K562 (cell line): ENCODE results near the gene MRPL33. TPM values are rescaled to one million over a fixed set of nuclear protein-coding genes. Genes with fewer than 3 reads are reported as not detected.

ENCODE experiments used
- ATAC-seq: fragments of 200-7000 bp; cut with Tn5 transposase; 3 replicates; pipeline ENCODE4 v1.9.1; 2020; ENCODE audit warnings: moderate library complexity
- BruUV-seq: library from RNA; stranded (reverse); fragments of 400-500 nt; replicated peaks from 2 replicates; lab custom pipeline; 2021; lab: Mats Ljungman, UMichigan
- CTCF ChIA-PET: fragments of 300-600 bp; formaldehyde crosslinking; extraction: SDS; loops from one replicate; lab custom pipeline; 2021; ENCODE audit warnings: low intra/inter-chr PET ratio; lab: Yijun Ruan, JAX
- POLR2A ChIA-PET: fragments of 300-600, 350-650 bp; sonication (Branson Sonifier 250); formaldehyde crosslinking; extraction: SDS; loops from one replicate; lab custom pipeline; 2021; ENCODE audit warnings: antibody characterized with exemption, inconsistent platforms; lab: Yijun Ruan, JAX
- DNase-seq, 4 experiments: peaks; one replicate each; pipeline versions ENCODE4 v3.0.0 to v3.0.0-alpha.2; 2011 to 2018; ENCODE audit warnings: low spot score in 3 of 4, mixed read lengths in 3 of 4; ENCODE audit errors: extremely low read depth in 1 of 4
- FAIRE-seq: peaks from 2 replicates; lab custom pipeline; 2011; peaks lifted over from hg19 to GRCh38; lab: Jason Lieb, UNC
- H2AFZ ChIP-seq: 2 replicates; pipeline ENCODE4 v1.6.0; 2011; ENCODE audit warnings: low read depth, low read length, control low read depth, inconsistent platforms
- H3K27ac ChIP-seq: fragments of 200-600 bp; 3 replicates; pipeline ENCODE4 v1.8.0; 2011; ENCODE audit warnings: low read depth, mild to moderate bottlenecking, control low read depth, inconsistent platforms, low read length, moderate library complexity, mixed read lengths; ENCODE audit errors: extremely low read depth
- H3K27me3 ChIP-seq, 2 experiments: fragments of 300-600 bp in 1 of 2; 2 replicates in 1 of 2; 3 replicates in 1 of 2; pipeline versions ENCODE4 v1.6.0 to v1.8.0; 2011; ENCODE audit warnings: inconsistent platforms in 2 of 2, low read length in 2 of 2, mild to moderate bottlenecking in 1 of 2, mixed read lengths in 1 of 2, moderate library complexity in 1 of 2; ENCODE audit not compliant: control insufficient read depth in 2 of 2, insufficient read depth in 2 of 2
- H3K36me3 ChIP-seq: fragments of 300-600 bp; 3 replicates; pipeline ENCODE4 v1.8.0; 2011; ENCODE audit warnings: mild to moderate bottlenecking, low read length, inconsistent platforms; ENCODE audit not compliant: control insufficient read depth, insufficient read depth
- H3K4me1 ChIP-seq, 2 experiments: fragments of 200-600 bp in 1 of 2; replicated peaks in 1 of 2; 2 replicates in 1 of 2; 3 replicates in 1 of 2; pipeline versions ENCODE4 v1.5.1 to v1.8.0; 2011; ENCODE audit warnings: inconsistent platforms in 2 of 2, low read length in 2 of 2, mild to moderate bottlenecking in 1 of 2, mixed read lengths in 1 of 2, moderate library complexity in 1 of 2; ENCODE audit not compliant: control insufficient read depth in 2 of 2, insufficient read depth in 2 of 2
- H3K4me2 ChIP-seq: 2 replicates; pipeline ENCODE4 v1.6.1; 2011; ENCODE audit warnings: low read length, control low read depth, inconsistent platforms, mixed read lengths; ENCODE audit not compliant: insufficient read depth
- H3K4me3 ChIP-seq: fragments of 200-600 bp; sonication (generic), shearing (Covaris generic); 2 replicates; pipeline ENCODE4 v1.5.1; 2016; ENCODE audit warnings: control low read depth, inconsistent platforms
- H3K79me2 ChIP-seq: fragments of 200-600 bp; 3 replicates; pipeline ENCODE4 v1.8.0; 2011; ENCODE audit warnings: low read length, inconsistent platforms; ENCODE audit not compliant: control insufficient read depth, insufficient read depth
- H3K9ac ChIP-seq, 2 experiments: 2 replicates each; pipeline versions ENCODE4 v1.6.0 to v1.6.1; 2011; ENCODE audit warnings: low read depth in 2 of 2, low read length in 2 of 2, control low read depth in 1 of 2, inconsistent platforms in 1 of 2, mild to moderate bottlenecking in 1 of 2, mixed read lengths in 1 of 2; ENCODE audit not compliant: insufficient read depth in 1 of 2
- H3K9me1 ChIP-seq: one replicate; pipeline ENCODE4 v1.6.0; 2011; ENCODE audit warnings: inconsistent platforms, mild to moderate bottlenecking, low read length, moderate library complexity; ENCODE audit not compliant: control insufficient read depth, insufficient read depth
- H3K9me3 ChIP-seq: replicated peaks from 2 replicates; pipeline ENCODE4 v1.5.1; 2011; ENCODE audit warnings: low read depth, low read length, inconsistent platforms; ENCODE audit not compliant: control insufficient read depth, insufficient read depth
- H4K20me1 ChIP-seq: replicated peaks from 2 replicates; pipeline ENCODE4 v1.6.1; 2011; ENCODE audit warnings: low read length, inconsistent platforms, mixed read lengths; ENCODE audit not compliant: control insufficient read depth, insufficient read depth
- DEAF1 ChIP-seq: fragments of 450-650 bp; formaldehyde crosslinking; IDR thresholded peaks from 2 replicates; pipeline ENCODE4 v1.4.0; 2020; ENCODE audit warnings: mild to moderate bottlenecking, moderate library complexity
- NR3C1 ChIP-seq: sonication (generic); formaldehyde crosslinking; IDR thresholded peaks from 2 replicates; pipeline ENCODE4 v1.8.1; 2022; ENCODE audit warnings: missing genetic modification reagents
- SAFB2 ChIP-seq: fragments of 200-400 bp; formaldehyde crosslinking; IDR thresholded peaks from 2 replicates; pipeline ENCODE4 v1.6.1; 2018; ENCODE audit warnings: borderline replicate concordance, low read length, low read depth, moderate library complexity; ENCODE audit not compliant: severe bottlenecking
- SP2 ChIP-seq: IDR thresholded peaks from 2 replicates; pipeline ENCODE4 v1.6.1; 2011; ENCODE audit warnings: mild to moderate bottlenecking, low read depth, low read length, moderate library complexity; ENCODE audit not compliant: poor library complexity, severe bottlenecking; ENCODE audit errors: extremely low read depth
- TFAM ChIP-seq: fragments of 250-450 bp; sonication (Bioruptor Pico); conservative IDR thresholded peaks from 2 replicates; pipeline ENCODE4 v1.5.0; 2021; ENCODE audit warnings: mild to moderate bottlenecking, moderate library complexity
- ZBTB49 ChIP-seq: sonication (generic); formaldehyde crosslinking; IDR thresholded peaks from 2 replicates; pipeline ENCODE4 v1.8.0; 2022; ENCODE audit warnings: missing genetic modification reagents, mild to moderate bottlenecking, borderline replicate concordance
- ZMIZ1 ChIP-seq, 2 experiments: fragments of 150-350 bp in 1 of 2; IDR thresholded peaks; 2 replicates each; pipeline ENCODE4 v1.6.1; 2012 to 2016; ENCODE audit warnings: low read depth in 2 of 2, low read length in 2 of 2, mild to moderate bottlenecking in 1 of 2, moderate library complexity in 1 of 2
- ZNF449 ChIP-seq: fragments of 250-450 bp; sonication (Bioruptor Pico); IDR thresholded peaks from 2 replicates; pipeline ENCODE4 v1.8.0; 2022; ENCODE audit warnings: moderate library complexity, mild to moderate bottlenecking, inconsistent platforms
- ZNF639 ChIP-seq, 2 experiments: fragments of 200-800 bp in 1 of 2; sonication (Bioruptor generic) in 1 of 2; sonication (generic) in 1 of 2; formaldehyde crosslinking in 1 of 2; IDR thresholded peaks in 1 of 2; conservative IDR thresholded peaks in 1 of 2; 2 replicates each; pipeline versions ENCODE4 v1.5.0 to v1.6.1; 2016 to 2020; ENCODE audit warnings: missing compliant biosample characterization in 1 of 2, missing genetic modification characterization in 1 of 2, missing genetic modification reagents in 1 of 2
- WGBS: fragments of 100-300 bp; shearing (Covaris generic); methylation state at CpG from one replicate; pipeline ENCODE4 v1.1.6; 2016; ENCODE audit warnings: low coverage, mixed read lengths; ENCODE audit not compliant: insufficient coverage; ENCODE audit errors: missing lambda C conversion rate; 5-methylcytosine and 5-hydroxymethylcytosine counted together
- in situ Hi-C: fragments of 300-500 bp; cut with MboI; formaldehyde crosslinking; loops from 4 replicates; pipeline ENCODE4 v1.15.0; 2018; ENCODE audit warnings: inconsistent platforms, mixed read lengths
- intact Hi-C: fragments of 100-400 bp; cut with micrococcal nuclease; formaldehyde crosslinking; loops from 2 replicates; pipeline ENCODE4 v1.14.2; 2022
- polyA plus RNA-seq, 8 experiments: library from polyadenylated mRNA; depleted of rRNA in 4 of 8; stranded (reverse) in 5 of 8; unstranded in 3 of 8; fragments of >200 nt; fragmentation: Nextera tagmentation in 2 of 8; fragmentation: Illumina TruSeq in 1 of 8; extraction: Ambion mirVana in 2 of 8; extraction: Trizol in 1 of 8; gene quantifications; 2 replicates each; pipeline versions ENCODE4 v1.2.1 to v1.2.3, GENCODE V29; 2011 to 2014; ENCODE audit warnings: inconsistent platforms in 1 of 8, missing spikeins in 1 of 8
- total RNA-seq, 7 experiments: library from RNA; depleted of rRNA in 6 of 7; stranded (reverse); fragments of >200 nt in 6 of 7; fragmentation: Illumina TruSeq in 2 of 7; extraction: Trizol in 2 of 7; gene quantifications; 2 replicates each; pipeline versions ENCODE4 v1.2.1 to v1.2.3, GENCODE V29; 2011 to 2021; ENCODE audit warnings: low replicate concordance in 1 of 7

MRPL33 gene
- total and polyA plus RNA-seq, 9 of the 15 experiments (the other 6 are each of a cell fraction or from before 2014, with no cell fraction given): 68.3 to 338 (median 226) TPM

GRCh38 chr2:27736890-27737204 lies 34.7 kb upstream of the MRPL33 start:
- Histone ChIP-seq H3K9me1 (no peaks in the 10 kb centered on the region), H3K9me3 (no peaks in the 10 kb centered on the region), H3K4me3 (no peak overlapping the region), H3K79me2 (no peaks in the 10 kb centered on the region), H2AFZ (no peak overlapping the region), H3K9ac (0 out of 4 replicates have a peak overlapping the region, but pooled peaks of 1 of the 2 experiments have one; percentile 8), H3K4me1 (peaks cover 7 to 10% of the 10 kb centered on the region in 2 experiments; a peak in 3 of 5 replicates), H4K20me1 (no peaks in the 10 kb centered on the region), H3K27ac (no peak overlapping the region), H3K27me3 (peaks cover 5 to 25% of the 10 kb centered on the region in 2 experiments; a peak in 3 of 5 replicates), H3K4me2 (no peak overlapping the region), H3K36me3 (no peaks in the 10 kb centered on the region)
- no peak for ATAC-seq
- 33% methylated on average over 6 of the region's 6 CpGs for WGBS
- in situ Hi-C loops: no loop called here
- FAIRE-seq: no peak
- BruUV-seq: no TSS peak
- ChIA-PET POLR2A (interaction anchor here (0.6 to 1.2 kb wide), 2 partner anchors 16 to 29 kb away, joined by 4 read pairs; no protein-coding TSS in a partner anchor), CTCF (no interaction called here)
- intact Hi-C loops: no loop called here
- no peak for DNase-seq
- TF ChIP-seq ZMIZ1 (IDR thresholded peaks at IDR 0.05; ENCODE audit: low read depth in 2 of 2, low read length in 2 of 2): no peak
- TF ChIP-seq NR3C1 (CRISPR knock-in tag): no peak
- no peak for TF ChIP-seq SAFB2
- no peak for TF ChIP-seq ZBTB49 (CRISPR knock-in tag)
- no peak for TF ChIP-seq SP2
- TF ChIP-seq TFAM (CRISPR knock-in tag): no peak
- TF ChIP-seq DEAF1 (CRISPR knock-in tag): no peak
- no peak for TF ChIP-seq ZNF639 (CRISPR knock-in tag; conservative IDR thresholded peaks at IDR 0.05 in 1 of 2, IDR thresholded peaks at IDR 0.05 in 1 of 2)
- no peak for TF ChIP-seq ZNF449 (CRISPR knock-in tag)
